Liver (tissue), 9 donors: ENCODE results near the gene CLEC16A. TPM values are rescaled to one million over a fixed set of nuclear protein-coding genes. Genes with fewer than 3 reads are reported as not detected.

Experiments used
- DNase-seq: peaks from one replicate; pipeline ENCODE4 v3.0.0-alpha.2; 2017; ENCODE audit warnings: low spot score
- H3K27ac ChIP-seq, 2 donors: one replicate each; pipeline ENCODE4 v1.7.0; 2013; ENCODE audit warnings: inconsistent platforms in 2 of 2, low read length in 2 of 2, control low read depth in 1 of 2, low read depth in 1 of 2, mild to moderate bottlenecking in 1 of 2
- H3K27me3 ChIP-seq, 4 donors: one replicate each; pipeline versions ENCODE4 v1.6.1 to v1.7.0; 2013; ENCODE audit warnings: low read length in 3 of 4, inconsistent platforms in 1 of 4, mild to moderate bottlenecking in 1 of 4, moderate library complexity in 1 of 4; ENCODE audit not compliant: control insufficient read depth in 4 of 4, insufficient read depth in 4 of 4
- H3K36me3 ChIP-seq, 4 donors: one replicate each; pipeline versions ENCODE4 v1.6.1 to v1.7.0; 2013; ENCODE audit warnings: low read length in 3 of 4, mild to moderate bottlenecking in 3 of 4, low read depth in 1 of 4, moderate library complexity in 1 of 4; ENCODE audit not compliant: control insufficient read depth in 4 of 4, insufficient read depth in 3 of 4
- H3K4me1 ChIP-seq, 4 donors: one replicate each; pipeline versions ENCODE4 v1.6.1 to v1.7.0; 2013; ENCODE audit warnings: low read length in 3 of 4, mild to moderate bottlenecking in 3 of 4, moderate library complexity in 1 of 4; ENCODE audit not compliant: control insufficient read depth in 4 of 4, insufficient read depth in 4 of 4
- H3K4me3 ChIP-seq, 3 donors: one replicate each; pipeline versions ENCODE4 v1.6.1 to v1.7.0; 2013; ENCODE audit warnings: low read length in 3 of 3, control low read depth in 1 of 3, low read depth in 1 of 3, mild to moderate bottlenecking in 1 of 3
- H3K9ac ChIP-seq, 2 donors: one replicate each; pipeline ENCODE4 v1.7.0; 2013; ENCODE audit warnings: low read length in 2 of 2, mild to moderate bottlenecking in 2 of 2, moderate library complexity in 2 of 2, control low read depth in 1 of 2, low read depth in 1 of 2
- H3K9me3 ChIP-seq, 4 donors: one replicate each; pipeline versions ENCODE4 v1.6.1 to v1.7.0; 2013; ENCODE audit warnings: low read length in 3 of 4; ENCODE audit not compliant: control insufficient read depth in 4 of 4
- ATF3 ChIP-seq: IDR thresholded peaks from 2 replicates; pipeline ENCODE4 v1.6.1; 2016; ENCODE audit warnings: antibody characterized with exemption
- CTCF ChIP-seq: fragments of 150-350 bp; IDR thresholded peaks from 2 replicates; pipeline ENCODE4 v1.5.1; 2017; ENCODE audit warnings: improper control_type of control experiment, low read depth, low read length; ENCODE audit not compliant: missing input control
- EGR1 ChIP-seq, 2 donors: IDR thresholded peaks; 2 replicates each; pipeline ENCODE4 v1.6.1; 2016 to 2018; ENCODE audit warnings: antibody characterized with exemption in 2 of 2, low read depth in 2 of 2
- FOXA1 ChIP-seq: IDR thresholded peaks from 2 replicates; pipeline ENCODE4 v1.6.1; 2016; ENCODE audit warnings: antibody characterized with exemption
- FOXA2 ChIP-seq: IDR thresholded peaks from 2 replicates; pipeline ENCODE4 v1.6.1; 2016; ENCODE audit warnings: antibody characterized with exemption
- GABPA ChIP-seq, 2 donors: IDR thresholded peaks in 1 of 2; conservative IDR thresholded peaks in 1 of 2; 2 replicates each; pipeline ENCODE4 v1.6.1; 2016; ENCODE audit warnings: antibody characterized with exemption in 2 of 2, mild to moderate bottlenecking in 1 of 2, moderate library complexity in 1 of 2
- HNF4A ChIP-seq, 2 donors: conservative IDR thresholded peaks; 2 replicates each; pipeline ENCODE4 v1.6.1; 2016; ENCODE audit warnings: antibody characterized with exemption in 2 of 2, mild to moderate bottlenecking in 2 of 2
- HNF4G ChIP-seq: IDR thresholded peaks from 2 replicates; pipeline ENCODE4 v1.6.1; 2016; ENCODE audit warnings: antibody characterized with exemption
- NR2F2 ChIP-seq: IDR thresholded peaks from 2 replicates; pipeline ENCODE4 v1.6.1; 2016; ENCODE audit warnings: antibody characterized with exemption
- RAD21 ChIP-seq, 2 donors: IDR thresholded peaks; 2 replicates each; pipeline ENCODE4 v1.6.1; 2016; ENCODE audit warnings: antibody characterized with exemption in 2 of 2, mild to moderate bottlenecking in 2 of 2
- RXRA ChIP-seq, 2 donors: IDR thresholded peaks; 2 replicates each; pipeline ENCODE4 v1.6.1; 2017 to 2018; ENCODE audit warnings: antibody characterized with exemption in 2 of 2, mild to moderate bottlenecking in 1 of 2
- SP1 ChIP-seq: IDR thresholded peaks from 2 replicates; pipeline ENCODE4 v1.6.1; 2018; ENCODE audit warnings: antibody characterized with exemption, mild to moderate bottlenecking
- YY1 ChIP-seq: IDR thresholded peaks from 2 replicates; pipeline ENCODE4 v1.6.1; 2016; ENCODE audit warnings: antibody characterized with exemption, mild to moderate bottlenecking
- WGBS: extraction: QIAGEN DNeasy Blood & Tissue Kit; methylation state at CpG from one replicate; pipeline ENCODE4 v1.1.7; 2013; 5-methylcytosine and 5-hydroxymethylcytosine counted together
- polyA plus RNA-seq, 2 donors: library from polyadenylated mRNA; stranded (reverse) in 1 of 2; unstranded in 1 of 2; fragments of 200-250 nt in 1 of 2; fragments of >200 nt in 1 of 2; fragmentation: Nextera tagmentation in 1 of 2; extraction: Ambion mirVana in 1 of 2; gene quantifications; one replicate each; pipeline versions ENCODE4 v1.2.1 to v1.2.3, GENCODE V29; 2013 to 2015
- total RNA-seq, 2 donors: library from RNA; depleted of rRNA; stranded (reverse); fragments of >200 nt; gene quantifications; one replicate each; pipeline ENCODE4 v1.2.3, GENCODE V29; 2014
- TF ChIP-seq, protein P1 (sequence below): IDR thresholded peaks from 2 replicates; pipeline ENCODE4 v1.6.1; 2016; ENCODE audit warnings: antibody characterized with exemption
- TF ChIP-seq, protein P2 (sequence below): IDR thresholded peaks from 2 replicates; pipeline ENCODE4 v1.6.1; 2016; ENCODE audit warnings: antibody characterized with exemption, mild to moderate bottlenecking
- TF ChIP-seq, protein P3 (sequence below): IDR thresholded peaks from 2 replicates; pipeline ENCODE4 v1.6.1; 2016; ENCODE audit warnings: antibody characterized with exemption
- donor health status: healthy.
- donor health status: healthy.
- donor health status: healthy.
- donor health status: healthy.
- donor health status: healthy.

CLEC16A gene
- total and polyA plus RNA-seq, 4 donors: 9.7 to 23.0 (median 17.4) TPM

DNA sequence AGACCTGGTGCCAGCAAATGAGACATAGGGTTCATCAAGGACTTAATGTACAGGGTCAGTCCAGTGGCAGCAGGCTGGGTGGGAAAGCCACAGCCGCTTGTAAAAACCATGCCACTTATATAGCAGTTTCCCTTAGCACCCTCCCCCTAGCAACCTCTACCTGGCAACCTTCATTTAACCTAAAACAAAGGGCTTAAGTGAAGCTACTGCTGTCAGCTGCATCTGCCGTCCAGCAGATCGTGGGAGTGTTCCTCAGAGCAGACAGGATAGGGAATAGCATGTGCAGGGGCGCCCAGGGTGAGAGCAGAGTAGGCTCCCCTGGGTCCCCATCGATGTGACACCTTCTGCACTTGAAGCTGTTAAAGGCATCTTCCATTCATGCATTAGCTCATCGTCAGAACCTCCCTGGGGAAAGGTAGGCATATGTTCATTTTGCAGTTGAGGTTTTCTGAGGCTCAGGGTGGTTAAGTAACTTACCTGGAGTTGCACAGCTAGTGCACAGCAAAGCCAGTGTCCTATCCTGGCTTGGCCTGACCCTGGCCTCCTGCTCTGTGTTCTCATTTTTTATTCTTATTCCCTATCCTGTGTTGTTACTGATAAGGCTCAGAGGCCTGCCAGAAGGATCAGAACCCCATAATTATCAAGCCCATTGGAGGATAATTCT, 199.1 kb downstream of the CLEC16A start:
- H3K27me3 ChIP-seq: no peaks in the 10 kb centered on the region
- H3K4me3 ChIP-seq: no peak overlapping the region
- H3K4me1 ChIP-seq: peaks cover 5 to 14% (median 9%) of the 10 kb centered on the region in 4 donors
- no peak overlapping the region for H3K27ac ChIP-seq
- H3K9ac ChIP-seq: no peak overlapping the region
- TF ChIP-seq ATF3: no peak
- TF ChIP-seq HNF4G: no peak
- TF ChIP-seq, protein P1, sequence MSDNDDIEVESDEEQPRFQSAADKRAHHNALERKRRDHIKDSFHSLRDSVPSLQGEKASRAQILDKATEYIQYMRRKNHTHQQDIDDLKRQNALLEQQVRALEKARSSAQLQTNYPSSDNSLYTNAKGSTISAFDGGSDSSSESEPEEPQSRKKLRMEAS: no peak
- no peak for TF ChIP-seq YY1
- TF ChIP-seq NR2F2: no peak
- no peak for TF ChIP-seq RAD21 (IDR thresholded peaks at IDR 0.05)
- TF ChIP-seq, protein P2, sequence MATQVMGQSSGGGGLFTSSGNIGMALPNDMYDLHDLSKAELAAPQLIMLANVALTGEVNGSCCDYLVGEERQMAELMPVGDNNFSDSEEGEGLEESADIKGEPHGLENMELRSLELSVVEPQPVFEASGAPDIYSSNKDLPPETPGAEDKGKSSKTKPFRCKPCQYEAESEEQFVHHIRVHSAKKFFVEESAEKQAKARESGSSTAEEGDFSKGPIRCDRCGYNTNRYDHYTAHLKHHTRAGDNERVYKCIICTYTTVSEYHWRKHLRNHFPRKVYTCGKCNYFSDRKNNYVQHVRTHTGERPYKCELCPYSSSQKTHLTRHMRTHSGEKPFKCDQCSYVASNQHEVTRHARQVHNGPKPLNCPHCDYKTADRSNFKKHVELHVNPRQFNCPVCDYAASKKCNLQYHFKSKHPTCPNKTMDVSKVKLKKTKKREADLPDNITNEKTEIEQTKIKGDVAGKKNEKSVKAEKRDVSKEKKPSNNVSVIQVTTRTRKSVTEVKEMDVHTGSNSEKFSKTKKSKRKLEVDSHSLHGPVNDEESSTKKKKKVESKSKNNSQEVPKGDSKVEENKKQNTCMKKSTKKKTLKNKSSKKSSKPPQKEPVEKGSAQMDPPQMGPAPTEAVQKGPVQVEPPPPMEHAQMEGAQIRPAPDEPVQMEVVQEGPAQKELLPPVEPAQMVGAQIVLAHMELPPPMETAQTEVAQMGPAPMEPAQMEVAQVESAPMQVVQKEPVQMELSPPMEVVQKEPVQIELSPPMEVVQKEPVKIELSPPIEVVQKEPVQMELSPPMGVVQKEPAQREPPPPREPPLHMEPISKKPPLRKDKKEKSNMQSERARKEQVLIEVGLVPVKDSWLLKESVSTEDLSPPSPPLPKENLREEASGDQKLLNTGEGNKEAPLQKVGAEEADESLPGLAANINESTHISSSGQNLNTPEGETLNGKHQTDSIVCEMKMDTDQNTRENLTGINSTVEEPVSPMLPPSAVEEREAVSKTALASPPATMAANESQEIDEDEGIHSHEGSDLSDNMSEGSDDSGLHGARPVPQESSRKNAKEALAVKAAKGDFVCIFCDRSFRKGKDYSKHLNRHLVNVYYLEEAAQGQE: no peak
- TF ChIP-seq CTCF: no peak
- TF ChIP-seq EGR1 (IDR thresholded peaks at IDR 0.05; ENCODE audit: low read depth in 2 of 2): no peak
- TF ChIP-seq FOXA2: no peak
- no peak for TF ChIP-seq RXRA (IDR thresholded peaks at IDR 0.05)
- no peak for TF ChIP-seq HNF4A (conservative IDR thresholded peaks at IDR 0.05)
- TF ChIP-seq GABPA (IDR thresholded peaks at IDR 0.05 in 1 of 2, conservative IDR thresholded peaks at IDR 0.05 in 1 of 2): no peak
- TF ChIP-seq, protein P3, sequence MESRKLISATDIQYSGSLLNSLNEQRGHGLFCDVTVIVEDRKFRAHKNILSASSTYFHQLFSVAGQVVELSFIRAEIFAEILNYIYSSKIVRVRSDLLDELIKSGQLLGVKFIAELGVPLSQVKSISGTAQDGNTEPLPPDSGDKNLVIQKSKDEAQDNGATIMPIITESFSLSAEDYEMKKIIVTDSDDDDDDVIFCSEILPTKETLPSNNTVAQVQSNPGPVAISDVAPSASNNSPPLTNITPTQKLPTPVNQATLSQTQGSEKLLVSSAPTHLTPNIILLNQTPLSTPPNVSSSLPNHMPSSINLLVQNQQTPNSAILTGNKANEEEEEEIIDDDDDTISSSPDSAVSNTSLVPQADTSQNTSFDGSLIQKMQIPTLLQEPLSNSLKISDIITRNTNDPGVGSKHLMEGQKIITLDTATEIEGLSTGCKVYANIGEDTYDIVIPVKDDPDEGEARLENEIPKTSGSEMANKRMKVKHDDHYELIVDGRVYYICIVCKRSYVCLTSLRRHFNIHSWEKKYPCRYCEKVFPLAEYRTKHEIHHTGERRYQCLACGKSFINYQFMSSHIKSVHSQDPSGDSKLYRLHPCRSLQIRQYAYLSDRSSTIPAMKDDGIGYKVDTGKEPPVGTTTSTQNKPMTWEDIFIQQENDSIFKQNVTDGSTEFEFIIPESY: no peak
- TF ChIP-seq SP1: no peak
- TF ChIP-seq FOXA1: no peak
- 92% methylated on average over 6 of the region's 6 CpGs for WGBS
- no peaks in the 10 kb centered on the region for H3K9me3 ChIP-seq
- DNase-seq: no peak
- H3K36me3 ChIP-seq: peaks cover 0 to 1% (median 0%) of the 10 kb centered on the region in 4 donors
